GM19238 (cell line): ENCODE results near the gene MTUS2.
A peak's percentile ranks its signal among the peaks of the same experiment; 100 is the strongest.

Experiments used
- DNase-seq: peaks from one replicate; pipeline ENCODE4 v3.0.0; 2011; ENCODE audit warnings: low spot score; ENCODE audit not compliant: insufficient read length

The MTUS2 gene

GRCh38 chr13:28820099-28821051, at the start of gene MTUS2:
MTUS2 (plus strand) TSS chr13:28820339.
- DNase-seq, result no peak

- no peak for DNase-seq
Measured at GRCh38 chr13:28778308-28779215, 41.6 kb upstream of the MTUS2 start.

- no peak for DNase-seq
Measured at GRCh38 chr13:28792992-28793391, 27.1 kb upstream of the MTUS2 start.

- no peak for DNase-seq
Measured at GRCh38 chr13:28794396-28794795, 25.7 kb upstream of the MTUS2 start.

- DNase-seq, result no peak
Measured at GRCh38 chr13:28796938-28797257, 23.2 kb upstream of the MTUS2 start.

- no peak for DNase-seq
Measured at GRCh38 chr13:28805193-28805819, 14.8 kb upstream of the MTUS2 start.

- DNase-seq, result no peak
Measured at GRCh38 chr13:28817204-28817603, 2.9 kb upstream of the MTUS2 start.

- DNase-seq, result no peak
Measured at GRCh38 chr13:28819046-28819730, 951 bp upstream of the MTUS2 start.

GRCh38 chr13:28819735-28820098, 422 bp upstream of the MTUS2 start:
- DNase-seq, result peak; percentile 61

GRCh38 chr13:28822151-28822550, 2.0 kb downstream of the MTUS2 start:
- DNase-seq, result no peak

GRCh38 chr13:28822801-28823200, 2.7 kb downstream of the MTUS2 start:
- no peak for DNase-seq

GRCh38 chr13:28825379-28825778, 5.2 kb downstream of the MTUS2 start:
- DNase-seq, result no peak

- no peak for DNase-seq
Measured at GRCh38 chr13:28826368-28826767, 6.2 kb downstream of the MTUS2 start.

GRCh38 chr13:28830580-28830979, 10.4 kb downstream of the MTUS2 start:
- no peak for DNase-seq

- DNase-seq, result no peak
Measured at GRCh38 chr13:28831117-28831516, 11.0 kb downstream of the MTUS2 start.

- DNase-seq, result no peak
Measured at GRCh38 chr13:28837111-28837510, 17.0 kb downstream of the MTUS2 start.

GRCh38 chr13:28843639-28844038, 23.5 kb downstream of the MTUS2 start:
- DNase-seq, result no peak

- DNase-seq, result no peak
Measured at GRCh38 chr13:28849441-28849840, 29.3 kb downstream of the MTUS2 start.

GRCh38 chr13:28850226-28850625, 30.1 kb downstream of the MTUS2 start:
- DNase-seq, result no peak

- no peak for DNase-seq
Measured at GRCh38 chr13:28851422-28851821, 31.3 kb downstream of the MTUS2 start.

- DNase-seq, result no peak
Measured at GRCh38 chr13:28854657-28855056, 34.5 kb downstream of the MTUS2 start.
